ENCODE measurements around the gene CPXCR1.
"Not testable (repeated sequence)": the region's sequence is repeated elsewhere in the genome, so short reads cannot be mapped to it uniquely, and the experiment has no call there.

The CPXCR1 gene

GRCh38 chrX:88746925-88747324, at the start of gene CPXCR1:
Gene CPXCR1 (plus strand): TSS chrX:88747225. CDS start chrX:88753415, 6,190 bp downstream.
- TF ChIP-seq YY1 (IDR thresholded peaks at IDR 0.05; ENCODE audit: insufficient read depth, insufficient read length) = no peak
- TF ChIP-seq ZNF274 (IDR thresholded peaks at IDR 0.05; ENCODE audit: low read depth, low read length) = no peak
- no peak for TF ChIP-seq SUZ12 (IDR thresholded peaks at IDR 0.05; ENCODE audit: extremely low read depth, insufficient read depth, insufficient read length)
- Histone ChIP-seq H3K36me3 (ENCODE audit: insufficient read depth, insufficient read length, low read length) (no peaks in the 10 kb centered on the region), H3K27me3 (ENCODE audit: insufficient read depth, insufficient read length) (no peaks in the 10 kb centered on the region), H3K4me3 (ENCODE audit: insufficient read length, low read depth) (no peak within 1 kb of the TSS), H3K9ac (ENCODE audit: insufficient read length, low read depth) (no peak within 1 kb of the TSS), H3K4me1 (ENCODE audit: insufficient read depth, insufficient read length) (no peaks in the 10 kb centered on the region), H3K9me3 (ENCODE audit: insufficient read depth, low read length) (no peaks in the 10 kb centered on the region; the same call in 1 of the 2 replicates)
- DNase-seq (ENCODE audit: low read depth, low spot score) = no peak

GRCh38 chrX:88735835-88736234, 11.2 kb upstream of the CPXCR1 start:
- no peak for DNase-seq (ENCODE audit: low read depth, low spot score)
- no peaks in the 10 kb centered on the region for H3K27me3 ChIP-seq (ENCODE audit: insufficient read depth, insufficient read length)
- H3K4me1 ChIP-seq (ENCODE audit: insufficient read depth, insufficient read length) = no peaks in the 10 kb centered on the region
- TF ChIP-seq SUZ12 (IDR thresholded peaks at IDR 0.05; ENCODE audit: extremely low read depth, insufficient read depth, insufficient read length) (no peak), YY1 (IDR thresholded peaks at IDR 0.05; ENCODE audit: insufficient read depth, insufficient read length) (no peak), ZNF274 (IDR thresholded peaks at IDR 0.05; ENCODE audit: low read depth, low read length) (no peak)
- no peak overlapping the region for H3K9ac ChIP-seq (ENCODE audit: insufficient read length, low read depth)
- no peaks in the 10 kb centered on the region for H3K36me3 ChIP-seq (ENCODE audit: insufficient read depth, insufficient read length, low read length)
- no peak overlapping the region for H3K4me3 ChIP-seq (ENCODE audit: insufficient read length, low read depth)
- no peaks in the 10 kb centered on the region for H3K9me3 ChIP-seq (ENCODE audit: insufficient read depth, low read length)

GRCh38 chrX:88746215-88746614, 810 bp upstream of the CPXCR1 start:
- not testable (repeated sequence) for H3K36me3 ChIP-seq (ENCODE audit: insufficient read depth, insufficient read length, low read length); H3K9me3 ChIP-seq (ENCODE audit: insufficient read depth, low read length); H3K4me1 ChIP-seq (ENCODE audit: insufficient read depth, insufficient read length); DNase-seq (ENCODE audit: low read depth, low spot score); H3K9ac ChIP-seq (ENCODE audit: insufficient read length, low read depth); H3K27me3 ChIP-seq (ENCODE audit: insufficient read depth, insufficient read length); H3K4me3 ChIP-seq (ENCODE audit: insufficient read length, low read depth)

- not testable (repeated sequence) for H3K4me1 ChIP-seq (ENCODE audit: insufficient read depth, insufficient read length)
Observed at GRCh38 chrX:88752339-88752738, 5.3 kb downstream of the CPXCR1 start.

GRCh38 chrX:88789825-88790224, 42.8 kb downstream of the CPXCR1 start:
- H3K9ac ChIP-seq (ENCODE audit: insufficient read length, low read depth) = no peak overlapping the region
- no peak for DNase-seq (ENCODE audit: low read depth, low spot score)
- H3K36me3 ChIP-seq (ENCODE audit: insufficient read depth, insufficient read length, low read length) = no peaks in the 10 kb centered on the region
- no peak for TF ChIP-seq YY1 (IDR thresholded peaks at IDR 0.05; ENCODE audit: insufficient read depth, insufficient read length)
- H3K27me3 ChIP-seq (ENCODE audit: insufficient read depth, insufficient read length) = no peaks in the 10 kb centered on the region
- no peaks in the 10 kb centered on the region for H3K9me3 ChIP-seq (ENCODE audit: insufficient read depth, low read length)
- no peak overlapping the region for H3K4me3 ChIP-seq (ENCODE audit: insufficient read length, low read depth)
- no peaks in the 10 kb centered on the region for H3K4me1 ChIP-seq (ENCODE audit: insufficient read depth, insufficient read length)

More at GRCh38 chrX:88752339-88752738, 5.3 kb downstream of the CPXCR1 start:
- H3K36me3 ChIP-seq (ENCODE audit: insufficient read depth, insufficient read length, low read length); H3K4me3 ChIP-seq (ENCODE audit: insufficient read length, low read depth); H3K9me3 ChIP-seq (ENCODE audit: insufficient read depth, low read length); DNase-seq (ENCODE audit: low read depth, low spot score); H3K9ac ChIP-seq (ENCODE audit: insufficient read length, low read depth); H3K27me3 ChIP-seq (ENCODE audit: insufficient read depth, insufficient read length): not testable (repeated sequence)
